Tibial artery (tissue), 4 donors: Measurements from ENCODE around the gene OR7G3.

Experiments used
- DNase-seq, 2 donors: peaks; one replicate each; pipeline ENCODE4 v3.0.0-alpha.2; 2019
- H3K27ac ChIP-seq, 2 donors: fragments of 200-600 bp; sonication (generic) in 1 of 2; 1 replicate in 1 of 2; 2 replicates in 1 of 2; pipeline ENCODE4 v1.5.1; 2018 to 2019; ENCODE audit warnings: mild to moderate bottlenecking in 1 of 2
- H3K27me3 ChIP-seq, 2 donors: fragments of 200-600 bp; sonication (generic) in 1 of 2; one replicate each; pipeline versions ENCODE4 v1.5.1 to v1.6.0; 2016 to 2019
- H3K36me3 ChIP-seq, 3 donors: fragments of 200-600 bp; sonication (generic) in 2 of 3; one replicate each; pipeline ENCODE4 v1.5.1; 2016 to 2019; ENCODE audit warnings: mild to moderate bottlenecking in 2 of 3
- H3K4me1 ChIP-seq, 4 donors: fragments of 200-600 bp; sonication (generic) in 2 of 4; 1 replicate in 3 of 4; 2 replicates in 1 of 4; pipeline ENCODE4 v1.5.1; 2016 to 2019
- H3K4me3 ChIP-seq, 2 donors: fragments of 200-600 bp; sonication (generic) in 1 of 2; 1 replicate in 1 of 2; 2 replicates in 1 of 2; pipeline ENCODE4 v1.5.1; 2018 to 2019; ENCODE audit warnings: mild to moderate bottlenecking in 2 of 2
- H3K9me3 ChIP-seq, 3 donors: fragments of 200-600 bp; sonication (generic) in 1 of 3; one replicate each; pipeline ENCODE4 v1.5.1; 2016 to 2019
- CTCF ChIP-seq, 2 experiments: fragments of 200-600 bp in 1 of 2; fragments of 450-650 bp in 1 of 2; IDR thresholded peaks; one replicate each; pipeline ENCODE4 v1.5.1; 2017 to 2019; ENCODE audit warnings: antibody characterized with exemption in 2 of 2, mild to moderate bottlenecking in 1 of 2, moderate library complexity in 1 of 2
- intact Hi-C: fragments of 100-400 bp; cut with DNase I; formaldehyde crosslinking; loops from one replicate; pipeline ENCODE4 v1.15.0; 2023; ENCODE audit warnings: low total_unique reads

Gene OR7G3

GRCh38 chr19:9076901-9077300 is 49.8 kb downstream of the OR7G3 start:
- Histone ChIP-seq H3K9me3 (no peaks in the 10 kb centered on the region), H3K27ac (no peak overlapping the region), H3K27me3 (no peaks in the 10 kb centered on the region), H3K4me3 (no peak overlapping the region), H3K36me3 (no peaks in the 10 kb centered on the region), H3K4me1 (peaks cover 0 to 14% (median 2%) of the 10 kb centered on the region in 4 donors)
- TF ChIP-seq CTCF (IDR thresholded peaks at IDR 0.05) = no peak
- no peak for DNase-seq
- intact Hi-C loops = loop anchor here (5.0 kb wide), 1 partner anchor 420 kb away; no protein-coding TSS in a partner anchor
